Measurements from ENCODE around the gene WWC1.

WWC1 gene

DNA sequence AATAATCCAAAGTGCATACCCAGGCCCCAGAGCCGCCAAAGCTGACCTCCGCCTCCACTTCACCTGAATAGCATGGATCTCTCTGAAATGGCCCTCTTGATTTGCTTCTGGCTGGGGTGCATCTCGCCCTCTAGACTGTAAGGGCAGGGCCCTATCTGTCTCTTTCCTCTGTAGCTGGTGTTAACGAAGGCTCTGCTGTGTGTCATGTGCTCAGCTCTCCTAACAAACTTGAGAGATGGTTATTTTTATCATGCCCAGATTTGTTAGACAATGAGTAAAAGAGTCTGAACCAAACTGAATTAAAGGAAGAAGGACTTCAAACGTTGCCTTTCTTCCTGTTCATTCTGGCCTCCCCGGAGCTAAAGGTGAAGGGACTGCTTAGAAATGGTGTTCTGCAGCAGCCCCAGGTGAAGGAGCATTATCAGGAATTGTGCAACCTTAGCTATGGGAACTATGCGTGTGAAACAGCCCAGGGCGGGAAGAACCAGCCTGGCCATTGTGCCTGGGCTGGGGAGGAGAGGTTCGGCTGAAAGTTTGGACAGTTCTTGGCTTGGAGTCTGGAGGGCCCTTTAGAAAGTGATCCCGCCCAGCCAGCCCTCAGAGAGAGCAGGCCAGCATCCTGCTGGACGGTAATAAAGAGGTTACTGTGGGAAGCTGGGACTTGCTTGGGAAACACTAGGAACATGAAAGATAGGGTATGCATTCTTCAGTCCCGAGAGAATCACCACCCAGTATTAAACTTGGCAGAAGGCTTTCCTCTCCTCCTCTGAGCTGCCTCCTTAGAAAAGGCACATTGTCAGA, 73.5 kb downstream of the WWC1 start:
- TF ChIP-seq ZNF274 (IDR thresholded peaks at IDR 0.05; ENCODE audit: low read depth, low read length): no peak

GRCh38 chr5:168365581-168366081, 74.2 kb downstream of the WWC1 start:
- no peak for TF ChIP-seq ZNF274 (IDR thresholded peaks at IDR 0.05; ENCODE audit: low read depth, low read length)
- H3K4me3 ChIP-seq (ENCODE audit: low read length): no peak overlapping the region

More for the DNA sequence above, 73.5 kb downstream of the WWC1 start:
- no peak overlapping the region for H3K4me3 ChIP-seq (ENCODE audit: low read length)

DNA sequence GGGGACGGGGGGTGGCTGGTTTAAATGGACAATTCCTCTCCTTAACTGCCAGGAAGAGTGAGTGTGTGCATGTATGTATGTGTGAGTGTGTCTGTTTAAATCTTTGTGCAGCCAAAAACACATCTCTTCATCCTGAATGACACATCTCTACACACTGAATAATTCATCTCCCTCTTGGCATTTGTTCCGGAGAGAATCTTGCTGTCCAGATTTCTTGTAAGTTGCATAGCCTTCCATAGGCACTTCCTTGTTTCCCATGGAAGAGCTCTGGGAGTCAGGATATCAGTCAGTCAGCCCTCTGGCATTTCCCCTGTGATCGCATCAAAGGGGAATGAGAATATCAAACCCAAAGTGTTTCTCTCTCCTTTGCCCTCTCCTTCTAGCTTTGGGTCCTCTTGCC, 74.7 kb downstream of the WWC1 start:
- no peak for TF ChIP-seq ZNF274 (IDR thresholded peaks at IDR 0.05; ENCODE audit: low read depth, low read length)
- no peak overlapping the region for H3K4me3 ChIP-seq (ENCODE audit: low read length)

GRCh38 chr5:168368854-168369253, 77.4 kb downstream of the WWC1 start:
- TF ChIP-seq ZNF274 (IDR thresholded peaks at IDR 0.05; ENCODE audit: low read depth, low read length): no peak
- H3K4me3 ChIP-seq (ENCODE audit: low read length): no peak overlapping the region

DNA sequence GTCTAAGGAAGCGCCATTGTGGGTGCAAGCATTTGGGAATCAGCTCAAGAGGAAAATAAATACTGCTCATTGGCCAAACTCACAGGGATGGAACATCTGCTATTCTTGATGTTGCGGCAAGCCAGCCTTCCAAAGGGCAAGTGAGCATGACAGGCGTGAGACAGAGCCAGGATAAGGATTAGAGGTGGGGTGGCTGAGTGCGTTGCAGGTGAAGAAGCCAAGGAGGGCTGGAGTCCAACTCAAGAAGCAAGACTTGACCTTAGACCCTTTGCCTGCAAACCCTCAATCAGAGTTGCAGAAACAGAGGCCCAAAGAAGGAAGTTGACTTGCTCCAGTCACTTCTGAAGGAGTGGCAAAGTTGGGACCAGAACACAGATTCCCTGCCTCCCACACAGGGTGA, 79.4 kb downstream of the WWC1 start:
- TF ChIP-seq ZNF274 (IDR thresholded peaks at IDR 0.05; ENCODE audit: low read depth, low read length): no peak
- no peak overlapping the region for H3K4me3 ChIP-seq (ENCODE audit: low read length)

DNA sequence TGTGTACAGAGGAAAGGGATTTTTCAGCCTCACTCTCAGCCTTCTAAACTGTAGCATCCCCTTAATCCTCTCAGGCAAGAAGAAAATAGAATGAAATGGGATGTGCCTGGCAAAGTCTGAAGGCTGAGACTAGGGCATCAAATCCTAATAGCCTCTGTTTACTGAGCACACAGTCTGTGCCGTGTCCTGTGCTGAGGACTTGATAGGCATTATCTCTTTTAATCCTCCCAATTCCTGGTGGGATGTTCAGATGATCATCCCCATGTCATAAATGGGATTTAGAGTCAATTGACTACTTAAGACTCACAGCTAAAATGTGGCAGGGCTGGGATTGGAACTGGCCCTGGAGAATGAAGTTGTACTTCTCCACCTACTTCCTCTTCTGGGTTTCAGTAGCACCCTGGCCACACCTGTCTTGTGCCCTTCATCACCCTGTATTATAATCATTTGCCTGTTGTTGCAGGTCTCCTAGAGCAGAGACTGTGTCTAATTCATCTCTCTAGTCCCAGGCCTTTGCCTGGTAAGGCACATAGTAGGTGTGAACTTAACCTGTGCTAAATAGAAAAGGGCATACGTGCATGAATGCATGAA, 81.0 kb downstream of the WWC1 start:
- no peak for TF ChIP-seq ZNF274 (IDR thresholded peaks at IDR 0.05; ENCODE audit: low read depth, low read length)
- H3K4me3 ChIP-seq (ENCODE audit: low read length): no peak overlapping the region

GRCh38 chr5:168374532-168374931, 83.1 kb downstream of the WWC1 start:
- no peak for TF ChIP-seq ZNF274 (IDR thresholded peaks at IDR 0.05; ENCODE audit: low read depth, low read length)
- H3K4me3 ChIP-seq (ENCODE audit: low read length): no peak overlapping the region

DNA sequence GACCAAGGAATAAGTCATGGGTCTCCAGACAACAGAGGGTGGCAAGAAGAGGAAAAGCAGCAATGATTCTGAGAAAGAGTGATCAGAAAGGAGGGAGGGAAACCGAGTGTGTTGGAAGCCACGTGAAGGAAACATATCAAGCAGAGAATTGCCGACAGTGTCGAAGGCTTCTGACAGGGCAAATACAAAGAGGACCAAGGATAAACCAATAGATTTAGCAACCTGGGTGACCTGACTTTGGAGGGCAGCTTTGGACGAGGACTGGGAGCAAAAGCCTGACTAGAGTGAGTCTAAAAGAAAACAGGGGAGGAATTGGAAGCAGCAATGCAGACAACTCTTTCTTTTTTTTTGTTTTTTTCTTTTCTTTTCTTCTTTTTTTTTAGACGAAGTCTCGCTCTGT, 83.8 kb downstream of the WWC1 start:
- H3K4me3 ChIP-seq (ENCODE audit: low read length): no peak overlapping the region
- no peak for TF ChIP-seq ZNF274 (IDR thresholded peaks at IDR 0.05; ENCODE audit: low read depth, low read length)

- no peak overlapping the region for H3K4me3 ChIP-seq (ENCODE audit: low read length)
- TF ChIP-seq ZNF274 (IDR thresholded peaks at IDR 0.05; ENCODE audit: low read depth, low read length): no peak
Measured at GRCh38 chr5:168377525-168377924, 86.1 kb downstream of the WWC1 start.

GRCh38 chr5:168378741-168379140, 87.3 kb downstream of the WWC1 start:
- H3K4me3 ChIP-seq (ENCODE audit: low read length): no peak overlapping the region
- TF ChIP-seq ZNF274 (IDR thresholded peaks at IDR 0.05; ENCODE audit: low read depth, low read length): no peak

DNA sequence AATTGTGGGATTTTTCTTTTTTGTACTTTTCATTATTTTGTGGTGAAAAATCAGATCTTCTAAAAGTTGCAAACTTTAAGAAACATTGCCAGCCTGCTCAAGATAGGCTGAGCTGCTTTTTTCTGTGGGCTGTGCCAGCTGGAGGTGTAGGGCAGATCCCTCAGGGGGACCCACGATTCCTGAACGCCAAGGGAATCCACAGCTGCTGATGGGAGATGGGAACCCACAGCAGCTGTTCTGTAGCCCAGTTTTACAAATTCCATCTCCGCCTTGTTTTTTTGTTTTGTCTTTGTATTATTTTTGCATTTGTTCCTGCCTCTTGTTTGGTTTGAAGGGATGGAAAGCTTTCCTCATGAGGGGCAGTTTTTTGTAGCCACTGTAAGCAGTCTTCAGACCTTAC, 91.0 kb downstream of the WWC1 start:
- TF ChIP-seq ZNF274 (IDR thresholded peaks at IDR 0.05; ENCODE audit: low read depth, low read length): no peak
- no peak overlapping the region for H3K4me3 ChIP-seq (ENCODE audit: low read length)

DNA sequence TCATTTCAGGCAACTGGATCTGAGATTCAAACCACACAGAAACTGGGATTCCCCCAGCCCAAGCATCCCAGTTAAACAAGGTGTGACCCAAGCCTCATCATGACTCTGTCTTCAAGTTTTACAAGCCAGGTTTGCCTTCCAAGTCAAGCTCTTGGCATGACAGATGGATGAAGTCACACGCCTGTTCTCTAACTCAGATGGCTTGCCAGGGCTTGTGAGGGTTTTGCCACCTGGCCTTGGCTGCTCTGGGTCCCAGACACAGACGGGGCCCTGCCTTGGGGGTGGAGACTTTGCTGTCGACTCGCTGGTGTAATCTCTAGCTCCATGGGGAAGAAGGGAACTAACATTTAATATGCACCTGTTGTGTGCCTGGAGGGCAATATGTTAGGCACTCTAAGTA, 99.0 kb downstream of the WWC1 start:
- TF ChIP-seq ZNF274 (IDR thresholded peaks at IDR 0.05; ENCODE audit: low read depth, low read length): no peak
- H3K4me3 ChIP-seq (ENCODE audit: low read length): no peak overlapping the region

GRCh38 chr5:168393773-168394172, 102.3 kb downstream of the WWC1 start:
- no peak overlapping the region for H3K4me3 ChIP-seq (ENCODE audit: low read length)
- TF ChIP-seq ZNF274 (IDR thresholded peaks at IDR 0.05; ENCODE audit: low read depth, low read length): no peak

GRCh38 chr5:168400429-168401220, 109.2 kb downstream of the WWC1 start:
- TF ChIP-seq ZNF274 (IDR thresholded peaks at IDR 0.05; ENCODE audit: low read depth, low read length): no peak
- H3K4me3 ChIP-seq (ENCODE audit: low read length): no peak overlapping the region

DNA sequence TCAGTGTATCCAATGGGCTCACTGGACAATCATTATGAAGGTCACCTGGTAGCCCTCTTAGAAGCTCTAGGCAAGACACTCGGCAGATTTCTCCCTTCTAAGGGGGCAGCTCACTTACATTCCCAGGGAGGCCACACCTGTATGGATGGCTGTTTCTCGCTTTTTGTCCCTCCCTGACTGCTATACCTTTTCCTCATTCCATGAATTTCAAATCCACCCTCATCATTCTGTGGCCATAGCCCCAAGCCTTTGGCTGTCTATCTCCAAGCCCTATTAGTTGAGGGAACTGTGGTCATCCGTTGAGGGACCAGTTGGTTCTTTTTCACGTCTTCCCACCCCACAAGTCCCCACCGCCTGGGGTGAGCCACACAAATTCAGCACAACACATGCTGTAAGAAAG, 109.8 kb downstream of the WWC1 start:
- no peak overlapping the region for H3K4me3 ChIP-seq (ENCODE audit: low read length)
- no peak for TF ChIP-seq ZNF274 (IDR thresholded peaks at IDR 0.05; ENCODE audit: low read depth, low read length)

Measured in GM08714 (cell line).